AG09309 (cell line): ENCODE data around the gene TAF1L.
"Not testable (repeated sequence)": the region's sequence is repeated elsewhere in the genome, so short reads cannot be mapped to it uniquely, and the experiment has no call there.

ENCODE experiments used
- DNase-seq: peaks from one replicate; pipeline ENCODE4 v3.0.0-alpha.2; 2010; ENCODE audit warnings: low read depth
- H3K4me3 ChIP-seq: 2 replicates; pipeline ENCODE4 v1.5.1; 2011; ENCODE audit warnings: mild to moderate bottlenecking, low read depth, low read length, moderate library complexity; ENCODE audit not compliant: control insufficient read depth
- CTCF ChIP-seq: IDR thresholded peaks from 2 replicates; pipeline ENCODE4 v1.5.1; 2011; ENCODE audit warnings: mild to moderate bottlenecking, low read depth, low read length, inconsistent platforms; ENCODE audit not compliant: insufficient read depth, control insufficient read depth; ENCODE audit errors: missing control alignments

TAF1L gene

DNA sequence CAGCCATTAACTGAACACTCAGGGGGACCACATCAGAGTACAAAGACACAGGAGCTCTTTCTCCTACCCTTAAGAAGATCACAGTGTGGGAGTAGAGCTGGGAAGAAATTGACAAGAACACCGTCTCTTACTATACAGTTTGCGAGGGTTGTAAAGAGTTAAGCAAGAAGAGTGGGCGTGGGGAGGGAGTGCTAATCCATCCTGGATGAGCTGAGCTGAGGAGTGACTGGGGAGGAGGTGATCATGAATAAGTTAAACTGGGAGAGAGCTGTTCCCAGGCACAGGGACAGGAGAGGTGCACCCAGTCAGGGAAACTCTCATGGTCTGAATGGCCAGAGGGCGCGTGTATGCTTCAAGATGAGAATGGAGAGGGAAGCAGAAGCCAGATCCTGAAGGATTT is 17.2 kb downstream of the TAF1L start:
- no peak for DNase-seq

GRCh38 chr9:32606811-32607210 is 28.7 kb downstream of the TAF1L start:
- DNase-seq, result no peak
- TF ChIP-seq CTCF, result no peak
- H3K4me3 ChIP-seq, result no peak overlapping the region

More for the DNA sequence above, 17.2 kb downstream of the TAF1L start:
- no peak overlapping the region for H3K4me3 ChIP-seq
- TF ChIP-seq CTCF, result no peak

- no peak for TF ChIP-seq CTCF
- H3K4me3 ChIP-seq, result no peak overlapping the region
- DNase-seq, result no peak
Measured at GRCh38 chr9:32603914-32604852, 31.3 kb downstream of the TAF1L start.

GRCh38 chr9:32599021-32599420 is 36.4 kb downstream of the TAF1L start:
- H3K4me3 ChIP-seq, DNase-seq: not testable (repeated sequence)

DNA sequence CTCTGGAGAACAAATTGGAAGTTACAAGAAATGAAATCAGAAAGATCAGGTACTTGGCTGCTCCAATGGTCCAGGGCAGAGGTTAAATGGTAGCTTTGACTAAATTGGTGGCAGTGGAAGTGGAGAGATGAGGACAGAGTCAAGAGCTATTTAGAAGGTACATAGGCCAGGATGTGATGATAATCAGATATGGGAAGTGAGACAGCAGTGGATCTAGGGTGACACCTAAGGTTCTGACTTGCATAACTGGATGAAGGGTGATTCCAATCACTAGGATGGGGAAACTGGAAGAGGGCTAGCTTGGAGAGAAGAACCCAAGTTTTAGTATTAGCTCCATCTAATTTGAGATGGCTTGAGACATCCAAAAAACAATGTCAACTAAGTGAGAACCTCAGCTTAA is 38.5 kb downstream of the TAF1L start:
- no peak overlapping the region for H3K4me3 ChIP-seq
- no peak for DNase-seq

DNA sequence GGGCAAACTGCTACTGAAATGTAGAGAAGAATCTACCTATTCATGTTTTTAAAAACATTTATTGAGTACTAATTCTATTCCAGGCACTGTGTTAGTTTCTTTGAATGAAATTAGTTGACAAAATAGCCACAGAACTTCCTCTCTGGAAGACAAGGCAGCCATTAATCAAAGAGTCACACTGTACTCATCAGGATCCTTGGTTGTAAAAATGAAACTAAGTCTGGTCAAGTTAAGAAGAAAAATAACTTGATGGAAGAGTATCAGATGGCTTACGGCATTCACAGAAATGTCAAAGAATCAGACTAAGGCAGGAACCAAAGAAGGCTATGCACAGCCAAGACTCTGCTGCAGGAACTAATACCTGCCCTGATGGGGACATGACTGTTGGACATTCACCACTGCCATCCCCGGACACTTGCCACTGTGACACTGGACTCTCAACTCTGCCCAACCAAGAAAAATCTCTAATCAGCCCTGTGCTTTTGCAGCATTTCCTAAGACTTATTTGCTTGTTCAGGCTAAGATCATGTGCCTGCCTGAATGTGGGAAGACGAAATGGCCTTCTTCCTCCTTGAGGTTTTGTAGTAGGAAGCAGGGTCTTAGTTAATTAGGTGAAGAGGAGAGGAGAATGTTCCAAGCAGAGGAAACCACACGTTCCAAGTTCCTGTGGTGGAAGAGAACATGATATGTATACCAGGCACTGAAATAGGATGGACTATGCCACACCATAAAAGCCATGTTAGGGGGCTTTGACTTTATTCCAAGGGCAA is 39.2 kb downstream of the TAF1L start:
- H3K4me3 ChIP-seq, result no peak overlapping the region
- no peak for DNase-seq
- TF ChIP-seq CTCF, result no peak

More for the DNA sequence above, 38.5 kb downstream of the TAF1L start:
- no peak for TF ChIP-seq CTCF

GRCh38 chr9:32590898-32591297 is 44.6 kb downstream of the TAF1L start:
- DNase-seq, result no peak
- no peak for TF ChIP-seq CTCF
- no peak overlapping the region for H3K4me3 ChIP-seq
